ENCODE data around the gene CRADD.
A peak's percentile ranks its signal among the peaks of the same experiment; 100 is the strongest.

Gene CRADD

DNA sequence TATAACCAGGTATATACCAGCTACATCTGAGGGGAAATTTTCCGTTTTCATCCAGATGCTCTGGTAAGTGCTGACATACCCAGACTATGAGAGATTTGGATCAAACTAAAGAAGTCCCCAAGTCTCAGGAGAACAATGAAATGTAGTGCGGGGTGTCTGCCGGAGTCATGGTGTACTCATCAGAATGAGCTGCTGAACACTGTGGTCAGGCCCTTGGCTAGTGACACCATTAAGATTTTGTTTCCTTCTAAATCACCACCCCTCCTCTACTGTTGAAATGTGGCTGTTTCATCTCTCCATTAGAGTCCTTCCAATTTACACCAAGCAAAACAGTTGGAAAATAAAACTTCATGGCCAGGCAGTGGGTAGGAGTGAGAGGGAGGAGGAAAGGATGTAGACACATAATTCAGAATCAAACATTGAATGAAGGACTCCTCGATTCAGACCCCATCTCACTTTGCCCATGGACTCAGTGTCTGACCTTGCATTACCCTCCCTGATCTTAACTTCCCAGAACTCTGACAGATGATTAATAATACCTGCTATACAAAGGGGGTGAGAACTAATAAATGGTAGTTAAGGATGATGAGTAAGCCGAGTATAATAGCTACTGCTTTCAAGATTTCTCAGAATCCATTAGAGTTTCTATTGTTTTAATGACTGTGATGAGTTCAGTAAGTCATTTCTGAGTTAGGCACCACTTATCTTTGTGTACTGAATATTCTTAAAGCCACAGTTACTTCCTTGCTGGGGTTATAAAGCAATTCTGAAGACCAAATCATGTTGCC is 127.4 kb downstream of the CRADD start:
- Histone ChIP-seq H3K27me3 (no peaks in the 10 kb centered on the region), H3K9me3 (replicated peaks in 1 of 11) (no peaks in the 10 kb centered on the region; a peak in 1 of 22 replicates), H3K4me3 (no peak overlapping the region), H3K9ac (no peak overlapping the region), H3K4me2 (no peak overlapping the region), H3K4me1 (no peaks in the 10 kb centered on the region), H3K27ac (no peak overlapping the region), H4K20me1 (no peaks in the 10 kb centered on the region), H3K36me3 (no peaks in the 10 kb centered on the region)
- no peak for TF ChIP-seq Cebpa-rat (IDR thresholded peaks at IDR 0.05)

DNA sequence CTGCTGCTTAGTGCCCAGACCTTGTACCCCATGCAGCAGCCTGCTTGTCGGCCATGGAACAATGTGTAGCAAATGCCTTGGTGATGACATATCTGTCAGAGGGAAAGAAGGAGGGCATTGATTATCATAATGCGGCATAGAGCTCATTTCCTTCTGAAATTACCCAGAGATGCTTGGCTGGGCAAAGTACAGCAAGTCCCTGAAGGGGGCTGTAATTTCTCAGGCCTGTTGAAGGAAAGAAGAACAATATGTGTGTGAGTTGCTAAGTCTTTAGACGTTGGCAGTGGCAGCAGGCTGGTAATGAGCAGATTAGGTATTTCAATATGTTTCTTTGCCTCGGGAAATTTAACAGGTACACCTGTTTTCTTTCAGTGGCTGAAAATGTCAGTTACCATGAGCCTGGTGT is 128.6 kb downstream of the CRADD start:
- Histone ChIP-seq H3K4me1 (peaks cover 0 to 2% (median 0%) of the 10 kb centered on the region in 10 experiments; a peak in 4 of 20 replicates), H3K4me3 (no peak overlapping the region), H3K4me2 (no peak overlapping the region), H3K36me3 (no peaks in the 10 kb centered on the region), H3K9me3 (replicated peaks in 1 of 11) (no peaks in the 10 kb centered on the region), H4K20me1 (no peaks in the 10 kb centered on the region), H3K27me3 (no peaks in the 10 kb centered on the region), H3K9ac (no peak overlapping the region), H3K27ac (no peak overlapping the region)
- TF ChIP-seq Cebpa-rat (IDR thresholded peaks at IDR 0.05), result no peak

GRCh38 chr12:93807354-93807753 is 130.2 kb downstream of the CRADD start:
- H3K4me1 ChIP-seq, result peaks cover 0 to 7% (median 0%) of the 10 kb centered on the region in 10 experiments; a peak in 4 of 20 replicates
- no peak overlapping the region for H3K4me3 ChIP-seq
- H3K4me2 ChIP-seq, result no peak overlapping the region
- no peaks in the 10 kb centered on the region for H4K20me1 ChIP-seq
- TF ChIP-seq Cebpa-rat (IDR thresholded peaks at IDR 0.05), result no peak
- no peaks in the 10 kb centered on the region for H3K27me3 ChIP-seq
- no peak overlapping the region for H3K9ac ChIP-seq
- H3K36me3 ChIP-seq, result no peaks in the 10 kb centered on the region
- H3K9me3 ChIP-seq (replicated peaks in 1 of 11), result no peaks in the 10 kb centered on the region
- no peak overlapping the region for H3K27ac ChIP-seq

GRCh38 chr12:93808169-93808899 is 131.2 kb downstream of the CRADD start:
- no peak overlapping the region for H3K9ac ChIP-seq
- H3K4me3 ChIP-seq, result no peak overlapping the region
- TF ChIP-seq Cebpa-rat (IDR thresholded peaks at IDR 0.05), result no peak
- H3K36me3 ChIP-seq, result no peaks in the 10 kb centered on the region
- no peak overlapping the region for H3K27ac ChIP-seq
- H3K4me2 ChIP-seq, result no peak overlapping the region
- H3K27me3 ChIP-seq, result no peaks in the 10 kb centered on the region
- H3K9me3 ChIP-seq (replicated peaks in 1 of 11), result no peaks in the 10 kb centered on the region
- peaks cover 0 to 7% (median 0%) of the 10 kb centered on the region in 10 experiments; a peak in 4 of 20 replicates for H3K4me1 ChIP-seq
- H4K20me1 ChIP-seq, result no peaks in the 10 kb centered on the region

DNA sequence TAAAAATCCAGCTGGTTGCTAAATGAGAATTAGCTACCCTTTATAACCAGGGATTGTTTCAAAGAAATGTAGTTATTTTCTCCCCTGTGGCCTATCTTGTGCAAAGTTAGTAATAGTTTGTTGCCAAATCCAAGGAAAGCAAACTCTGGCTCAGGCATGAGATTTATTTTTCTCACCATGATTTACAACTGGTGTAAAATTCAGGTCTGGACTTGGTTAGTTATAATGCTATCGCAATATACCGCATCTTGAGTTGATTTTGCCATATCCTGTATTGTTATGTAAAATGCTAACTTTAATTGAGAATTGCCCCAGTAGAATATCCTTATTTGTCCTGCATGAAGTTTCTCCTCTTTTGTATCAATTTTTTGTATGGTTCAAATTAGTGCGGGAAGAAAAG is 135.5 kb downstream of the CRADD start:
- no peak overlapping the region for H3K9ac ChIP-seq
- peaks cover 0 to 7% (median 0%) of the 10 kb centered on the region in 10 experiments; a peak in 4 of 20 replicates for H3K4me1 ChIP-seq
- no peak for TF ChIP-seq Cebpa-rat (IDR thresholded peaks at IDR 0.05)
- H4K20me1 ChIP-seq, result no peaks in the 10 kb centered on the region
- H3K36me3 ChIP-seq, result no peaks in the 10 kb centered on the region
- no peaks in the 10 kb centered on the region for H3K27me3 ChIP-seq
- H3K27ac ChIP-seq, result no peak overlapping the region
- no peaks in the 10 kb centered on the region for H3K9me3 ChIP-seq (replicated peaks in 1 of 11)
- H3K4me2 ChIP-seq, result no peak overlapping the region
- H3K4me3 ChIP-seq, result no peak overlapping the region

DNA sequence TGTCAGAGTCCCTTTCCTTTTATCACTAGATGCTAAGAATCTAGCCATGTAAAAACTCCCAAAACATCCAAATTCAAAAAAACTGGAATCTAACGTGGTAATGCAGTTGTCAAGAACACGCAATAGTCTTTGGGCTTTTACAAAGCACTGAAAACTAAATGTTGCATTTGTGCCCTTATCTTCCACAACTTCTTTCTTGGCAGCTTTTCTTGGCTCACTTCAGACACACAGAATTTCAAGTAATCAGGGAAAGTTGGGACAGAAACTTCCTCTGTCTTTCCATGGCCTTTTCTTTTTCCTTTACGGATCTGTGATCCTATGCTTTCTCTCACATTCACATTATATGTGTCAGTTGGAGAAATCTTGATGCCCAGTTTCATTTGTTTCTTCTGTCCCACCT is 136.0 kb downstream of the CRADD start:
- Histone ChIP-seq H3K27ac (no peak overlapping the region), H3K9ac (no peak overlapping the region), H3K4me3 (no peak overlapping the region), H3K4me2 (no peak overlapping the region), H3K36me3 (no peaks in the 10 kb centered on the region), H4K20me1 (no peaks in the 10 kb centered on the region), H3K9me3 (replicated peaks in 1 of 11) (no peaks in the 10 kb centered on the region), H3K4me1 (peaks cover 0 to 9% (median 1%) of the 10 kb centered on the region in 10 experiments; a peak in 13 of 20 replicates), H3K27me3 (no peaks in the 10 kb centered on the region)
- TF ChIP-seq Cebpa-rat (IDR thresholded peaks at IDR 0.05), result no peak

DNA sequence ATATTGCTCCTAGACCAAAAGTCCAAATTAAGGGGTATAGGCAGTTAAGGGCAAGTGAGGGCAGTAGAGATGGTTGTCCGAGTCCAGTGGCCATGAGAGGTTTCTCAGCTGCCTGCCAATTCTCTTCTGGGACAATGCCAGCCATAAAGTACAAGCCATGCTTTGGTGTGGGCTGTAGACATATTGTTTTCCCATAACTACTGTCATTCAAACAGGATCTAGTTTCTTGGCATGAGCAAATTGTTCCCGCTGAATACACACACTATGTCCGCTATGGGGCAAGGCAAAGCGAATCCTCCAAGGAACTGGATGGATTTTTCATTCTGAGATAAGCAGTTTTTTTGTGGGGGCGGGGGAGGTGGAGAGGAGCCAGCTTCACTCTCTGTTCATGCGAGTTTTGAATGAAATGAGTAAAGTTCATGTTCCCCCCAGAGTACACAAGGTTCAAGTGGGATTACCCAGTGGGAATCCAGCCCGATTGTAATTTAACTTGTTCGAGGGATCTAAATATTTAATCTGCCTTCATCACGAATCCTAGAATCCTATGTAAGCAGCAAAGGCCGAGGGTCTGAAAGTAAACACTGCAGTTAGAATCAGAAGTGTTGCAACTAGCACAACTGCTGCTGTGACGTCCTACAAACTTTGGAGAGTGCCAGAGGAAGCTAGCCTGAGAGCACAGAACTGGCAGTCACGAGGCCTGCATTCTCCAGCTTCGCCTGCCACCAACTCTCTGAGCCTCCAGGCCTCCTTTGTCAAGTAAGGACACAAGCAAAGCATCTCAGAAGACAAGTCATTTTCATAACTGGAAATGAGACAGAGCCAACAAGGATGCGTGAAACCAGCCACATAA is 137.0 kb downstream of the CRADD start:
- no peak for TF ChIP-seq Cebpa-rat (IDR thresholded peaks at IDR 0.05)
- no peak overlapping the region for H3K27ac ChIP-seq
- no peak overlapping the region for H3K4me3 ChIP-seq
- H3K4me2 ChIP-seq, result no peak overlapping the region
- H3K27me3 ChIP-seq, result no peaks in the 10 kb centered on the region
- H3K4me1 ChIP-seq, result peaks cover 0 to 17% (median 8%) of the 10 kb centered on the region in 10 experiments; a peak in 15 of 20 replicates
- no peak overlapping the region for H3K9ac ChIP-seq
- H3K36me3 ChIP-seq, result no peaks in the 10 kb centered on the region
- H3K9me3 ChIP-seq (replicated peaks in 1 of 11), result no peaks in the 10 kb centered on the region
- no peaks in the 10 kb centered on the region for H4K20me1 ChIP-seq

GRCh38 chr12:93818488-93819049 is 141.4 kb downstream of the CRADD start:
- no peak overlapping the region for H3K27ac ChIP-seq
- peaks cover 0 to 10% (median 8%) of the 10 kb centered on the region in 10 experiments; a peak in 15 of 20 replicates for H3K4me1 ChIP-seq
- peak overlapping the region in 10 of 11 experiments; percentile 1 to 60 (median 40); a peak in 16 of 22 replicates for H3K4me2 ChIP-seq
- H3K36me3 ChIP-seq, result no peaks in the 10 kb centered on the region
- H3K9ac ChIP-seq, result no peak overlapping the region
- no peak for TF ChIP-seq Cebpa-rat (IDR thresholded peaks at IDR 0.05)
- H3K9me3 ChIP-seq (replicated peaks in 1 of 11), result peaks cover 0 to 9% (median 0%) of the 10 kb centered on the region in 11 experiments; a peak in 1 of 22 replicates
- H4K20me1 ChIP-seq, result no peaks in the 10 kb centered on the region
- no peak overlapping the region for H3K4me3 ChIP-seq
- no peaks in the 10 kb centered on the region for H3K27me3 ChIP-seq
